ENCODE measurements around the gene BMP5.

DNA sequence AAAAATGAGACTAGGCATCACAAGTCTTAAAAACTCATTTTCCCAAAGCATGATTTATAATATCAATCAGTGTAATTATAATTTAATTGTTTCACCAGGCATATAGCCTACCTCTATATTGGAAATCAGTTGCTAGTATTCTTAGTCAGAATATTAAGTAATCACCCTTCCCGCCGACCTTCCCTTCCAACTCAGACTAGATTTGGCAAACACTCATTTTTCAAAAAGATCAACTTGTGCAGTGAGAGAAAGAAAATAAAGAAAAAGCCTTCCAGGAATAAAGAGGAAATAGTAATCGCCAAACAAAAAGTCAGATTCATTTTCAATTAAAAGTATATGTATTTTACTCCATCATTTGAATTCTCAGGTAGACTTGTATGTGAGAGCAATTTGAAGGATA lies 1.9 kb upstream of the BMP5 start:
- TF ChIP-seq, protein P1, sequence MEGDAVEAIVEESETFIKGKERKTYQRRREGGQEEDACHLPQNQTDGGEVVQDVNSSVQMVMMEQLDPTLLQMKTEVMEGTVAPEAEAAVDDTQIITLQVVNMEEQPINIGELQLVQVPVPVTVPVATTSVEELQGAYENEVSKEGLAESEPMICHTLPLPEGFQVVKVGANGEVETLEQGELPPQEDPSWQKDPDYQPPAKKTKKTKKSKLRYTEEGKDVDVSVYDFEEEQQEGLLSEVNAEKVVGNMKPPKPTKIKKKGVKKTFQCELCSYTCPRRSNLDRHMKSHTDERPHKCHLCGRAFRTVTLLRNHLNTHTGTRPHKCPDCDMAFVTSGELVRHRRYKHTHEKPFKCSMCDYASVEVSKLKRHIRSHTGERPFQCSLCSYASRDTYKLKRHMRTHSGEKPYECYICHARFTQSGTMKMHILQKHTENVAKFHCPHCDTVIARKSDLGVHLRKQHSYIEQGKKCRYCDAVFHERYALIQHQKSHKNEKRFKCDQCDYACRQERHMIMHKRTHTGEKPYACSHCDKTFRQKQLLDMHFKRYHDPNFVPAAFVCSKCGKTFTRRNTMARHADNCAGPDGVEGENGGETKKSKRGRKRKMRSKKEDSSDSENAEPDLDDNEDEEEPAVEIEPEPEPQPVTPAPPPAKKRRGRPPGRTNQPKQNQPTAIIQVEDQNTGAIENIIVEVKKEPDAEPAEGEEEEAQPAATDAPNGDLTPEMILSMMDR (IDR thresholded peaks at IDR 0.05; ENCODE audit: insufficient read depth, low read length, poor library complexity, severe bottlenecking), result no peak
- no peak for TF ChIP-seq EZH2phosphoT487 (conservative IDR thresholded peaks at IDR 0.05; ENCODE audit: low read length)
